Stimulated activated CD4-positive, alpha-beta T cell treated with anti-CD3 and anti-CD28 coated beads, TNF-alpha, amount 100 ng/mL, for 48 hours (primary cell): Measurements from ENCODE around the gene DLGAP5.

Experiments
- DNase-seq, 3 donors: peaks; one replicate each; pipeline ENCODE4 v3.0.0-alpha.2; 2020; ENCODE audit warnings: low read depth in 3 of 3

The DLGAP5 gene

GRCh38 chr14:55114720-55115119, 76.7 kb downstream of the DLGAP5 start:
- no peak for DNase-seq

GRCh38 chr14:55111122-55111708, 80.2 kb downstream of the DLGAP5 start:
- DNase-seq = no peak

DNA sequence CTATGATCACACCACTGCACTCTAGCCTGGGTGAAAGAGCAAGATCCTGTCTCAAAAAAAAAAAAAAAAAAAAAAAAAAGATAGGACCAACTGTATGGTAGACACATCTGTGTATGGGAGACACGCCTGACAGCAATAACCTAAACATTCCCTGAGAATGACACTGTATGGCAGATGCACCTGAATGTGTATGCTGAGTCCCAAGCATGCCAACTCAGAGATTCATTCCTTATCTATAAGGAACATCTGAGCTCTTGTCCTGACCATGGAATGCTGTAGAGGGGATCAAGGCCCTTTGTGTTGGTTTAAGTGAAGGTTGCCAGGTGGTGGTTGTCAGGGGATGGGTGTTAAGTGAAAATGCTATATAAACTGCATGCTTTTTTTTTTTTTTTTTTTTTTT, 81.5 kb downstream of the DLGAP5 start:
- no peak for DNase-seq

DNA sequence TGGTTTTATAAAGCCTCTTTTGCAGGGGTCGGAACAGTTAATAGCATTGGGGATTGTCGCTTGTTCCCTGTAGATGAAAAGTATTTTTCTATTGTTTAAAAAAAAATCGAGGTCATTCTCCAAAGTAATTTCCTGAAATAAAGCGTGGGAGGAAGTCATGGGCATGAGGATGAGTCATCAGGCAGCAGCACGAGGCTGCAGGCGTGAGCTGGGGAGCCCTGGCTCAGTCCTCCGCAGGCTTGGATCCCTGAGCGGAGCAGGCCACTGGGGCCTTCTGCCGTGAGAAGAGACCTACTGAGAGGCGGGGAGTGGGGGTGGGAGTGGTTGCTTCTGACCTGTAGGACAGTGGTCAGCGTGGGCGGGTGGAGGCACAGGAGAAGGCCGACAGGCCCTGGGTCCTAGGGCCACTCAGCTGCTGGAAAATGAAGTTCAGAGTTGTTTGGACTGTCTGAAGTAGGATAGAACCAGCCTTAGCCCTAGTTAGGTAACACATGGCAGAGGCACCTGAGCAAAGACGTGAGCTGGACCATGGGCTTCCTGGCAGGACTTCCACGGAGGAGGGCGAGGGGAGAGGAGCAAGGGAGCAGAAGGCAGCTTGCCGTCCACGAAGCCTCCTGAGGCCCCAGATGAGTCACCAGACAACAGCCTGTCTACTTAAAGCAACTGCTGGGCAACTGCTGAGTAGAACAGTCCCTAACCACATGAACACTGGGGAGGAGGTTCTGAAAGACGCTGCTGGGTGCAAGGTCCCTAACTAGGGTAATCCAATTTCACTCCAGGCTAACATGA, 83.4 kb downstream of the DLGAP5 start:
- peak in 2 of 3 donors; percentile 23 to 24 for DNase-seq

- DNase-seq = no peak
Observed at GRCh38 chr14:55105991-55106390, 85.4 kb downstream of the DLGAP5 start.

DNA sequence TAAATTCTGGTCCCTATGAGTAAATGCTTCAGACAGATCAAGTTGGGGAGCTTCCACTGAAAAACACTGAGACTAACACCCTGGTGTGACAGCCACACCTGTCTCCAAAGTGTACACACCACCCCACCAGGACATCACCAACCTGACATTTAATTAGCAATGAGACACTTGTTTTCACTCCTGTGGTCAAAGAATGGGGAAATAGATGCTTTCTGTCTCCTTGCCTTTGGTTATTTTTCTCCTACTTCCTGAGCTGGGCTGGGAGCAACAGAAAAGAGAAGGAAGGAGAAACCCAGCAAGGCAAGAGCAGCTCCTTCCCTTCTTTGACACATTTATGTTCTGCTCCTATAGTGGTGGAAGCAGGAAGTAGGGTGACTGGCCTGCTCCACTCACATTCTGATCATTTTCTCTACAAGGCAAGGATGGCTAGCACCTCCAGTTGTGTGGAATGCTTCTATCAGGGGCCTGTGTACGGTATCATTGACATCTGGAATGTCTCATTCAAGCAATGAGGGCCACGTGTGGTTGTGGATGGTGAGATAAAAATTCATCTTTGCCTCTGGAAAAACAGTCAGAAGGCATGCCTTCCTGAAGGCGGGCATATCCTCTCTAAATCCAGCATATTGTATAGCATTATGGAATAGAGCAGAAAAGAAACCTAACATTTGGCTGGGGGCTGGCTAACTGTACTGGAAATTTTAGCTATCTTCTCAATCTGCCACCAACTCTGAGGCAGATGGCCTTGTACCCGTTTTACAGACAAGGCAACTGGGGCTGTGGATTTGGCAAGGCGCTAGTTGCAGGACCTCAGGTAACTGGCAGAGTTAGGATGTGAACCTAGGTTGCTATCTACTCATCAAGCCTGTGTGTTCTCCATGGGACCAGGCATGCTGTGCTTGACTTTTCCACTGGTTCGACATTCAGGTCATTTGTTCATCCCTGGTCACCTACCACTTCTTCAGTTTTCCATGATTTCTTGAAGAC, 87.1 kb downstream of the DLGAP5 start:
- DNase-seq = no peak

- peak in 2 of 3 donors; percentile 16 to 32 for DNase-seq
Observed at GRCh38 chr14:55103005-55103640, 88.3 kb downstream of the DLGAP5 start.

DNA sequence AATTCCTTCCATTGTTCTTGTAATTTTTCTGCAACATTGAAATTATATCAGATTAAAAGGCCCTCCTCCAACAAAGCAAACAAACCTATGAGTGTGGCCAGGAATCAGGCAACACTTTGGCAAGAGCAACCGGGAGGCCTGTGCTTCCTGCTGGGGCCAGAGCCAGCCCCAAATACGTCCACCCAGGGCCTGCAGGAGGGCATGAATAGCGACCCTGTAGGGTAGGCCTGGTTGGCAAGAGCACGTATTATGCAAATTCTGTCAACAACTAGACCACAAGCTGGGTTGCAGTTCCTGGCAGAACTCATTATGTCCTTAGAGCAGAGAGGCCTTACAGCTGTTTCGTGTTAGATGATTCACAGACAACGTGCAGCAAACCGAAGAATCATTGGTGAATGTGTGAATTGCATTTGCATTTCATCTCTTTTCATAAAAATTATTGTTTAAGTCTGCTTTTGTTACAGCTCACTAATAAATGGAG, 89.2 kb downstream of the DLGAP5 start:
- peak in 2 of 3 donors; percentile 14 to 28 for DNase-seq

DNA sequence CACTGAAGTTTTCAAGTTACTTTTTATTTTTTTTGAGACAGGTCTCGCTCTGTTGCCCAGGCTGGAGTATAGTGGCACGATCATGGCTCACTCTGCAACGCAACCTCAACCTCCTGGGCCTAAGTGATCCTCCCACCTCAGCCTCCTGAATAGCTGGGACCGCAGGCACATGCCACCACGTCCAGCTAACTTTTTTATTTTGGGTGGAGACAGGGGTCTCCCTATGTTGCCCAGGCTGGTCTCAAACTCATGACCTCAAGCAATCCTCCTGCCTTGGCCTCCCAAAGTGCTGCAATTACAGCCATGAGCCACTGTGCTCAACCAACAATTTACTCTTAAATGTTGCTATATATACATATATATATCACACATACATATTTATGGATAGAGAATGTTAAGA, 89.7 kb downstream of the DLGAP5 start:
- DNase-seq = no peak

DNA sequence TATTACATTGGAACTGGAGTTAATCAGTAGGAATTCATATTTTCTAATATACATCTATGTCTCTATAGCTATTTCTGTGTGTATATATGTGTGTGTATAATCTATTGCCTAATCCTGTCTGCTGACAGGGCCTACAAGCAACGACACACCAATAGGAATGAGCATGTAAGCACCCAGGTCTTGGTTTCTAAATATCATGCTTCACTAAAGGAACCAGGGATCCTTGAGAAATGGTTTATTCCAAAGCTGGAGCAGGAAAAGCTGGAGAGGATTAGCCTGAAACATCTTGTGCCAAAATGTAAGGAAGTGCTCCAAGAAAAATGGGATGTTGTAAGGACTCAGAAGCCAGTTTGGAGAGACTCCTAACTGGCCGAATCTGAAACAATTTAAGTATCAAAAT, 91.6 kb downstream of the DLGAP5 start:
- DNase-seq = no peak

DNA sequence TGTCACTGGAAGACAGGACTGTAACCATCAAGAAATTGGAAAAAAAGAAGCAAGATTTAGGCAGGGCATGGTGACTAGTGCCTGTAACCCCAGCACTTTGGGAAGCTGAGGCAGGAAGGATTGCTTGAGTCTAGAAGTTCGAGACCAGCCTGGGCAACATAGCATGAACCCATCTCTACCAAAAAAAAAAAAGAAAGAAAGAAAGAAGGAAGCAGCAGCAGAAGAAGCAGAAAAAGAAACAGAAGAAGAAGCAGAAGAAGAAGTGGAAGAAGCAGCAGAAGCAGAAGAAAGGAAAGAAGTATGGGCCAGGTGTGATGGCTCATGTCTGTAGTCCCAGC, 92.9 kb downstream of the DLGAP5 start:
- no peak for DNase-seq
